GM19099 (cell line): ENCODE results near the gene U2AF1L4.

Experiments used
- POLR2A ChIP-seq: IDR thresholded peaks from 3 replicates; pipeline ENCODE4 v1.6.1; 2011; ENCODE audit warnings: low read depth; ENCODE audit not compliant: insufficient read length; ENCODE audit errors: extremely low read depth

The U2AF1L4 gene

DNA sequence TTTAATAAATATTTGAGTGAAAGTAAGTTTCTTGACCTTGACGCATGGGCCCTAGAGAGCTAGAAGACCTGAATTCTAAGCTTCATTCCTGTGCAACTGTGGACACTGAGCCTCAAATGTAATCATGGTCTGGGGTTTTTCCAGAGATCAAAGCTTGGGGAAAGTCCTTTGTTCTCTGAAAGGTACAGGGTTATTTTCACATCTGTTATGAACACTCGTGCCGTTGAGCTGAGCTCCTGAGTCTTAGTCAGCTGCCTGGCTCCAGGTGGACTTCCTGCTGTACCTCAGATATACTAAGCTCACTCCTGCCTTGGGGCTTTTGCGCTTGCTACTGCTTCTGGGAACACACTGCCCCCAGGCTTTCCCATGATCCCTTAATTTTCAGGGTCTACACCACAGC lies 48.4 kb downstream of the U2AF1L4 start:
- no peak for TF ChIP-seq POLR2A

DNA sequence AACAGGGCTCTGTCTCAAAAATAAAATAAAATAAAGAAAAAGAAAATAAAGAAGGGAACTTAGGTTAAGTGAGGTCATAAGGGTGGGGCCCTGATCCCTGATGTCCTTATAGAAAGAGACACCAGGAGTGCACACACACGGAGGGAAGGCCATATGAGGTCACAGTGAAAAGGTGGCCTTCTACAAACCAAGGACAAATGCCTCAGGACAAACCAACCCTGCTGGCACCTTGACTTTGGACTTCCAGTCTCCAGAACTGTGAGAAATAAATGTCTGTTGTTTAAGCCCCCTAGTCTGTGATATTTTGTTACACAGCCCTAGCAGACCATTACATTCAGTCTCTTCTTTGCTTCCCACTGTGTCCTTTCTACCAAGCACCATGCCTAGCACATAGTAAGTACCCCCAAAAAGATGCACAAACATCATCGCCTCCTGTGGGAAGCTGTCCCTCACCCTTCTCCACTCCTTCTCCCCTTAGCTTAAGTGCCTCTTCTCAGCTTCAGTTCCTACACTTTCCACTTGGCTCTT lies 49.3 kb downstream of the U2AF1L4 start:
- no peak for TF ChIP-seq POLR2A

DNA sequence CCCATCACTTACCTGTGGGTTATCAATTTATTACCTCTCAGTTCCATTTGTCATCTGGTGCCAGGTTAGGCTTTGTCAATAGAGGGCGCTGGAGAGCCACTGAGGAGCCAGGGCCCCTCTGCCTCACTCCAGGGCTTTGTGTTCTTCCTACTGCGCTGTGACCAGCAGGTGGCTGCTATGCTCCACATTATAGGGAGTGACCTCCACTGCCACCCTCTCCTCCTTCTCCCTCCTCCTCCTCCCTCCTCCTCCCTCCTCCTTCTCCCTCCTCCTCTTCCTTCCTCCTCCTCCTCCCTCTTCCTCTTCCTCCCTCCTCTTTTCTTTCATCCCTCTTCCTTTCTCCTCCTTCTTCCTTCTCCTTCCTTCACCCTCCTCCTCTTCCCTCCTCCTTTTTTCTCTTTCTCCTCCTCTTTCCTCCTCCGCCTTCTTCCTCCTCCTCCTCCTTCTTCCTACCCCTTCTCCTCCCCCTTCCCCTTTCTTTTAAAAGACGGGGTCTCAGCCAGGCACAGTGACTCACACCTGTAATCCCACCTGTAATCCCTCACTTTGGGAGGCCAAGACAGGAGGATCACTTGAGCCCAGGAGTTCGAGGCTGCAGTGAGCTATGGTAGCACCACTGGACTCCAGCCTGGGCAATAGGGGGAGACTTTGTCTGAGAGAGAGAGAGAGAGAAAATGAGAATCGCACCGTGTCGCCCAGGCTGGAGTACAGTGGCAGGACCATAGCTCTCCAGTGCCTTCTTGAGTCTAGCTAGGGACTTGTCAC lies 51.2 kb downstream of the U2AF1L4 start:
- no peak for TF ChIP-seq POLR2A

DNA sequence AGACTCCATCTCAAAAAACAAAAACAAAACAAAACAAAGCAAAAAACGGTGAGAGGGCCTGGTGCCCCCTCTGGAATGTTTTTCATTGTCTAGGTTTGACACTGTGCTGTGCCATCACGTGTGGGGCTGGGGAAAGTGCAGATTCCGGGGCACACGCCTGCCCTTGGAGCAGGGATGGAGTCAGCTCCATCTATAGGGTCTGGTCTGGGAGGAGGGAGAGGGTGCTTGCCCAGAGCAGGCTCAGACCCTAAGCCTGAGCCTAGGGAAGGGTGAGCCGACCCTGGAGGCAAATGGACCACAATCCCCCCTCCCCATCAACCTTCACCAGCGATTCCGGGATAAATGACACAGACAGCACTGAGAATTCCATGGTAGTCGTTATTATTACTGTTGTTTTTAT lies 51.8 kb downstream of the U2AF1L4 start:
- TF ChIP-seq POLR2A = no peak
